SU-DHL-6 (cell line): ENCODE results near the gene RAD51B.

ENCODE experiments used
- H2AFZ ChIP-seq: fragments of 200-600 bp; sonication (generic); 2 replicates; pipeline ENCODE4 v1.6.1; 2014; ENCODE audit warnings: low read depth, mild to moderate bottlenecking, moderate library complexity, mixed read lengths, antibody characterized with exemption, low read length; ENCODE audit not compliant: severe bottlenecking
- H3F3A ChIP-seq: fragments of 200-600 bp; shearing (Covaris generic); 2 replicates; pipeline ENCODE4 v1.6.0; 2016; ENCODE audit warnings: antibody characterized with exemption, mild to moderate bottlenecking; ENCODE audit not compliant: insufficient read depth
- H3K27ac ChIP-seq: fragments of 200-600 bp; sonication (generic); 2 replicates; pipeline ENCODE4 v1.5.1; 2016; ENCODE audit warnings: low read depth, mild to moderate bottlenecking, low read length, moderate library complexity, mixed read lengths
- H3K27me3 ChIP-seq: fragments of 200-600 bp; sonication (generic), shearing (Covaris generic); 2 replicates; pipeline ENCODE4 v1.6.0; 2014; ENCODE audit warnings: mild to moderate bottlenecking, low read length
- H3K36me3 ChIP-seq: fragments of 200-600 bp; sonication (generic); 2 replicates; pipeline ENCODE4 v1.6.1; 2014; ENCODE audit warnings: mild to moderate bottlenecking, low read length, mixed read lengths
- H3K4me2 ChIP-seq: fragments of 300-600, 200-600 bp; shearing (Covaris generic), sonication (generic); 2 replicates; pipeline ENCODE4 v1.6.0; 2014; ENCODE audit warnings: low read length, low read depth, mild to moderate bottlenecking; ENCODE audit not compliant: poor library complexity, severe bottlenecking
- H3K4me3 ChIP-seq: fragments of 200-600 bp; sonication (generic); 2 replicates; pipeline ENCODE4 v1.5.1; 2014; ENCODE audit warnings: antibody characterized with exemption, low read length, mild to moderate bottlenecking, mixed read lengths; ENCODE audit not compliant: insufficient read depth, poor library complexity, severe bottlenecking
- H3K79me2 ChIP-seq: fragments of 200-600 bp; sonication (generic); 2 replicates; pipeline ENCODE4 v1.6.1; 2014; ENCODE audit warnings: mild to moderate bottlenecking, low read length, moderate library complexity; ENCODE audit not compliant: insufficient read depth
- H3K9ac ChIP-seq: fragments of 200-600 bp; sonication (generic); 2 replicates; pipeline ENCODE4 v1.7.0; 2014; ENCODE audit warnings: mild to moderate bottlenecking, low read length
- H3K9me2 ChIP-seq: fragments of 200-600 bp; sonication (generic); replicated peaks from 2 replicates; pipeline ENCODE4 v1.6.1; 2014; ENCODE audit warnings: low read length; ENCODE audit not compliant: insufficient read depth
- H3K9me3 ChIP-seq: fragments of 200-600 bp; sonication (generic); 2 replicates; pipeline ENCODE4 v1.6.1; 2014; ENCODE audit warnings: low read length, mixed read lengths; ENCODE audit not compliant: insufficient read depth
- H4K20me1 ChIP-seq: fragments of 200-600 bp; sonication (generic); 2 replicates; pipeline ENCODE4 v1.6.1; 2014; ENCODE audit warnings: low read depth, mild to moderate bottlenecking, antibody characterized with exemption, low read length, moderate library complexity, mixed read lengths
- CTCF ChIP-seq: fragments of 200-600 bp; sonication (generic); IDR thresholded peaks from one replicate; pipeline ENCODE4 v1.5.1; 2017; ENCODE audit warnings: antibody characterized with exemption, mild to moderate bottlenecking, low read length, moderate library complexity; ENCODE audit not compliant: insufficient read depth, poor library complexity, severe bottlenecking
- EZH2phosphoT487 ChIP-seq: fragments of 200-600 bp; sonication (generic), shearing (Covaris generic); conservative IDR thresholded peaks from 2 replicates; pipeline ENCODE4 v1.6.1; 2018; ENCODE audit warnings: mild to moderate bottlenecking, antibody characterized with exemption, low read length, moderate library complexity, mixed read lengths

The RAD51B gene

GRCh38 chr14:67859169-67859749 is 39.7 kb downstream of the RAD51B start:
- Histone ChIP-seq H3K27me3 (no peaks in the 10 kb centered on the region), H3K79me2 (no peaks in the 10 kb centered on the region), H3K27ac (no peak overlapping the region), H2AFZ (no peak overlapping the region), H3K9me2 (no peaks in the 10 kb centered on the region), H3F3A (no peaks in the 10 kb centered on the region), H3K36me3 (no peaks in the 10 kb centered on the region), H3K9me3 (no peaks in the 10 kb centered on the region), H3K4me3 (no peak overlapping the region), H4K20me1 (no peaks in the 10 kb centered on the region), H3K9ac (no peak overlapping the region), H3K4me2 (no peak overlapping the region)
- TF ChIP-seq EZH2phosphoT487, result no peak
- TF ChIP-seq CTCF, result no peak

DNA sequence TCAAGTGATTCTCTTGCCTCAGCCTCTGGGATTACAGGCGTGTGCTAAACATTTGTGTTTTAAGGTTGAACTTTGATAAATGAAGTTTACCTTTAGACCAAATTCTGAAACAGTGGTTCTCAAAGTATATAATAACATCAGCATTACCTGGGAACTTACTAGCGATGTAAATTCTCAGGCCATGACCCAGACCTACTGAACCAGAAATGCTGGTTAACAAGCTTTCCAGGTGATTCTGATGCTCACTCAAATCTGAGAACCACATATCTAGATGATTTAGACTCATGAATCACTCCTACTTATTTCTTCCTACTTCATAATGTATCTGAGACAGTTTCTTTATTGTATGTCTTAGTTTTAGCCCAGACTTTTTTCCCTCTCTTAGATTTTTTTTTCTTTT is 43.6 kb downstream of the RAD51B start:
- H3K9ac ChIP-seq, result no peak overlapping the region
- H3K27me3 ChIP-seq, result no peaks in the 10 kb centered on the region
- H3K4me2 ChIP-seq, result no peak overlapping the region
- H3K79me2 ChIP-seq, result no peaks in the 10 kb centered on the region
- no peak overlapping the region for H3K4me3 ChIP-seq
- no peaks in the 10 kb centered on the region for H3K9me3 ChIP-seq
- TF ChIP-seq EZH2phosphoT487, result no peak
- TF ChIP-seq CTCF, result no peak
- no peak overlapping the region for H3K27ac ChIP-seq
- H3F3A ChIP-seq, result no peaks in the 10 kb centered on the region
- H3K36me3 ChIP-seq, result no peaks in the 10 kb centered on the region
- H2AFZ ChIP-seq, result no peak overlapping the region
- no peaks in the 10 kb centered on the region for H3K9me2 ChIP-seq
- H4K20me1 ChIP-seq, result no peaks in the 10 kb centered on the region

DNA sequence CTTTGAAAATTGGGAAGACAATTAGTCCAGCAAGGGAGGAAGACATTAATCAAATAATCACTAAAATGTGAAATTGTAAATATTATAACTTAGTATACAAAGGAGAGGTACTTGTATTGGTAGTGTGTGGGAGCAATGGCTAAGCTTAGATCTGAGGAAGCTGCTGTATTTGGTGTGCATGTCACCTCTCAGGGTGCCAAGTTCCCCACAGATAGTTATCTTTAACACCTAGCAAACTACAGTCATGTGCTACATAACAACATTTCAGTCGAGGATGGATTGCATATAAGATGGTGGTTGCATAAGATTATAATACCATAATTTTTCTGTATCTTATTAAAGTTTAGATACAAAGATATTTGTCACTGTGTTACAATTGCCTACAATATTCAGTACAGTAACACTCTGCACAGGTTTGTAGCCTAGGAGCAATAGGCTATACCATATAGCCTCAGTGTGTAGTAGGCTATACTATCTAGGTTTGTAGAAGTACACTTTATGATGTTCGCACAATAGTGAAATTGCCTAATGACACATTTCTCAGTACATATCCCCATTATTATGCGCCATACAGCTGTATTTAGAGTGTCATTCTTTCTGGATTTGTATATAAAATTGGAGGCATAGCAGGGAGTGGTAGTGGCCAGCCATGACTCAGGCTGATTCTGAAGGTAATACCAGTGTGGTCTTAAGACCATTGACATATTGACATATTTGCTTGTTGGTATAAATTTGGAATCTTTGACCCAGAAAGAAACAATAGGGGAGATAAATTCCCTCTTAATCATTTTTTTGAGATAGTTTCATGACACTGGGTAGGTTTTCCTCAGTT is 55.8 kb downstream of the RAD51B start:
- Histone ChIP-seq H3K79me2 (no peaks in the 10 kb centered on the region), H3F3A (no peaks in the 10 kb centered on the region), H3K4me2 (no peak overlapping the region), H4K20me1 (no peaks in the 10 kb centered on the region), H2AFZ (no peak overlapping the region), H3K9ac (no peak overlapping the region), H3K36me3 (no peaks in the 10 kb centered on the region), H3K27me3 (no peaks in the 10 kb centered on the region), H3K4me3 (no peak overlapping the region), H3K9me2 (no peaks in the 10 kb centered on the region), H3K27ac (no peak overlapping the region), H3K9me3 (no peaks in the 10 kb centered on the region)
- TF ChIP-seq CTCF (no peak), EZH2phosphoT487 (no peak)
